ENCODE data around the gene PADI1. TPM values are rescaled to one million over a fixed set of nuclear protein-coding genes. Genes with fewer than 3 reads are reported as not detected.
A peak's percentile ranks its signal among the peaks of the same experiment; 100 is the strongest.
"Not testable (repeated sequence)": the region's sequence is repeated elsewhere in the genome, so short reads cannot be mapped to it uniquely, and the experiment has no call there.

Gene PADI1
- total RNA-seq, 1 donor = under 0.01 TPM

- H3K4me1 ChIP-seq (ENCODE audit: insufficient read depth, low read length) = peaks cover 21% of the 10 kb centered on the region
- no peaks in the 10 kb centered on the region for H3K79me2 ChIP-seq (ENCODE audit: insufficient read depth, low read length)
- H2AFZ ChIP-seq (ENCODE audit: low read length) = no peak overlapping the region
- H3K36me3 ChIP-seq (ENCODE audit: insufficient read depth, low read length) = no peaks in the 10 kb centered on the region
- H3K27ac ChIP-seq (ENCODE audit: low read depth, low read length) = no peak overlapping the region
- DNase-seq (ENCODE audit: insufficient read length, low spot score, missing footprints) = peak; percentile 95
- TF ChIP-seq, protein P1, sequence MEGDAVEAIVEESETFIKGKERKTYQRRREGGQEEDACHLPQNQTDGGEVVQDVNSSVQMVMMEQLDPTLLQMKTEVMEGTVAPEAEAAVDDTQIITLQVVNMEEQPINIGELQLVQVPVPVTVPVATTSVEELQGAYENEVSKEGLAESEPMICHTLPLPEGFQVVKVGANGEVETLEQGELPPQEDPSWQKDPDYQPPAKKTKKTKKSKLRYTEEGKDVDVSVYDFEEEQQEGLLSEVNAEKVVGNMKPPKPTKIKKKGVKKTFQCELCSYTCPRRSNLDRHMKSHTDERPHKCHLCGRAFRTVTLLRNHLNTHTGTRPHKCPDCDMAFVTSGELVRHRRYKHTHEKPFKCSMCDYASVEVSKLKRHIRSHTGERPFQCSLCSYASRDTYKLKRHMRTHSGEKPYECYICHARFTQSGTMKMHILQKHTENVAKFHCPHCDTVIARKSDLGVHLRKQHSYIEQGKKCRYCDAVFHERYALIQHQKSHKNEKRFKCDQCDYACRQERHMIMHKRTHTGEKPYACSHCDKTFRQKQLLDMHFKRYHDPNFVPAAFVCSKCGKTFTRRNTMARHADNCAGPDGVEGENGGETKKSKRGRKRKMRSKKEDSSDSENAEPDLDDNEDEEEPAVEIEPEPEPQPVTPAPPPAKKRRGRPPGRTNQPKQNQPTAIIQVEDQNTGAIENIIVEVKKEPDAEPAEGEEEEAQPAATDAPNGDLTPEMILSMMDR (IDR thresholded peaks at IDR 0.05; ENCODE audit: extremely low read depth, low read depth, low read length) = peak; percentile 74
- no peaks in the 10 kb centered on the region for H3K9me3 ChIP-seq (ENCODE audit: low read depth, low read length)
- peaks cover 1% of the 10 kb centered on the region for H3K27me3 ChIP-seq (ENCODE audit: insufficient read depth, low read length)
- H3K4me2 ChIP-seq (ENCODE audit: insufficient read depth, low read length) = no peak overlapping the region
- H3K4me3 ChIP-seq (ENCODE audit: insufficient read depth, low read length) = no peak overlapping the region
- H4K20me1 ChIP-seq (ENCODE audit: insufficient read depth, low read length) = no peaks in the 10 kb centered on the region
Observed at GRCh38 chr1:17236779-17237560, 32.0 kb downstream of the PADI1 start.

GRCh38 chr1:17237561-17237903 is 32.6 kb downstream of the PADI1 start:
- DNase-seq (ENCODE audit: insufficient read length, low spot score, missing footprints) = no peak
- H3K9me3 ChIP-seq (ENCODE audit: low read depth, low read length) = no peaks in the 10 kb centered on the region
- peaks cover 16% of the 10 kb centered on the region for H3K4me1 ChIP-seq (ENCODE audit: insufficient read depth, low read length)
- H3K79me2 ChIP-seq (ENCODE audit: insufficient read depth, low read length) = no peaks in the 10 kb centered on the region
- TF ChIP-seq, protein P1 (IDR thresholded peaks at IDR 0.05; ENCODE audit: extremely low read depth, low read depth, low read length) = no peak
- no peak overlapping the region for H3K4me2 ChIP-seq (ENCODE audit: insufficient read depth, low read length)
- no peak overlapping the region for H3K27ac ChIP-seq (ENCODE audit: low read depth, low read length)
- H2AFZ ChIP-seq (ENCODE audit: low read length) = no peak overlapping the region
- no peaks in the 10 kb centered on the region for H4K20me1 ChIP-seq (ENCODE audit: insufficient read depth, low read length)
- H3K36me3 ChIP-seq (ENCODE audit: insufficient read depth, low read length) = no peaks in the 10 kb centered on the region
- no peak overlapping the region for H3K4me3 ChIP-seq (ENCODE audit: insufficient read depth, low read length)
- H3K27me3 ChIP-seq (ENCODE audit: insufficient read depth, low read length) = peaks cover 5% of the 10 kb centered on the region

DNA sequence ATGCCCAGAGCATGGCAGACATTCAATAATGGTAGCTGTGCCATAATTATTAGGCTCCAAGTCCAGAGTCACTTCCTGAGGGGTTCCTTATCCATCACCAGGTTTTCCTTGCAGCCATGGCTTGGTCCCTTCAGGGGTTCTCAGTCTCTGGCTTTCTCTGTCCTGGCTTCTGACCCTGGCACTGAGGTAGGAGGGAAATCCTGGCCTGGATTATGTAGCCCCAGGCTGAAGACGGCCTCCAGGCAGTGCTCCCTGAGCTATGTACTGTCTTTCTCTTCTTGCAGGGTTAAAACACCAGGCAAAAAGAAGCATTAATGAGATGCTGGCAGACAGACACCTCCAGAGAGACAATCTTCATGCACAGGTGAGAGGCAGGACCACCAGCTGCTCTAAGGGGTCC is 34.5 kb downstream of the PADI1 start:
- peaks cover 5% of the 10 kb centered on the region for H3K27me3 ChIP-seq (ENCODE audit: insufficient read depth, low read length)
- no peaks in the 10 kb centered on the region for H4K20me1 ChIP-seq (ENCODE audit: insufficient read depth, low read length)
- no peak overlapping the region for H3K27ac ChIP-seq (ENCODE audit: low read depth, low read length)
- no peaks in the 10 kb centered on the region for H3K9me3 ChIP-seq (ENCODE audit: low read depth, low read length)
- DNase-seq (ENCODE audit: insufficient read length, low spot score, missing footprints) = peak; percentile 97
- H3K4me1 ChIP-seq (ENCODE audit: insufficient read depth, low read length) = no peaks in the 10 kb centered on the region
- TF ChIP-seq, protein P1 (IDR thresholded peaks at IDR 0.05; ENCODE audit: extremely low read depth, low read depth, low read length) = no peak
- no peaks in the 10 kb centered on the region for H3K36me3 ChIP-seq (ENCODE audit: insufficient read depth, low read length)
- no peak overlapping the region for H2AFZ ChIP-seq (ENCODE audit: low read length)
- no peaks in the 10 kb centered on the region for H3K79me2 ChIP-seq (ENCODE audit: insufficient read depth, low read length)
- no peak overlapping the region for H3K4me3 ChIP-seq (ENCODE audit: insufficient read depth, low read length)
- H3K4me2 ChIP-seq (ENCODE audit: insufficient read depth, low read length) = no peak overlapping the region

DNA sequence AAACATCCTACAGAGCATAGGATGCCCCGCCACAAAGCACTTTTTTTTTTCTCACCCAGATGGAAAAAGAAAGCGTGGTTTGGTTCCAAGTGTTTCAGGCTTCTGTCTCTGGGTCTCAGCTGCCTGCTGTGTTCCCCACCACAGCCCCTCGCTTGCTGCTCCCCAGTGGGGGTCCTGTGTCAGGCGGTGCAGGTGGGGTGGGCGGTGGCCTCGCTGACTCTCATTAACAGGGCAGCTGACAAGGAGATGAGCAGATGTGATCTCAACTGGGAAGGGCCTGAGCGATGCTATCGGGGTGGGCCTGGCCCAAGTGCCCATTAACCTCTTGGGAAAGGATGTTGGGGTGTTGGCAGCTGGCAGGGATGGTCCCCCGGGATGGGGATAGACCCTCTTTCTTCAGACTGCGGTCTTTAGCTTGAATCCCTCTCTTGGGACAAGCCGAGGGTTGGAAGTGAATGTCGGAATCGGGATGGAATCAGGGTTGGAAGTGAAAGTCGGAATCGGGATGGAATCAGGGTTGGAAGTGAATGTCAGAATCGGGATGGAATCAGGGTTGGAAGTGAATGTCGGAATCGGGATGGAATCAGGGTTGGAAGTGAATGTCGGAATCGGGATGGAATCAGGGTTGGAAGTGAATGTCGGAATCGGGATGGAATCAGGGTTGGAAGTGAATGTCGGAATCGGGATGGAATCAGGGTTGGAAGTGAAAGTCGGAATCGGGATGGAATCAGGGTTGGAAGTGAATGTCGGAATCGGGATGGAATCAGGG is 36.3 kb downstream of the PADI1 start:
- not testable (repeated sequence) for H3K4me3 ChIP-seq (ENCODE audit: insufficient read depth, low read length); H3K4me1 ChIP-seq (ENCODE audit: insufficient read depth, low read length); H3K9me3 ChIP-seq (ENCODE audit: low read depth, low read length); H2AFZ ChIP-seq (ENCODE audit: low read length); H3K36me3 ChIP-seq (ENCODE audit: insufficient read depth, low read length); H3K27me3 ChIP-seq (ENCODE audit: insufficient read depth, low read length); H3K79me2 ChIP-seq (ENCODE audit: insufficient read depth, low read length); H3K27ac ChIP-seq (ENCODE audit: low read depth, low read length); H4K20me1 ChIP-seq (ENCODE audit: insufficient read depth, low read length); H3K4me2 ChIP-seq (ENCODE audit: insufficient read depth, low read length); DNase-seq (ENCODE audit: insufficient read length, low spot score, missing footprints)

- H3K4me3 ChIP-seq (ENCODE audit: insufficient read depth, low read length); H3K4me2 ChIP-seq (ENCODE audit: insufficient read depth, low read length); H3K27me3 ChIP-seq (ENCODE audit: insufficient read depth, low read length); H4K20me1 ChIP-seq (ENCODE audit: insufficient read depth, low read length); H3K79me2 ChIP-seq (ENCODE audit: insufficient read depth, low read length); H3K36me3 ChIP-seq (ENCODE audit: insufficient read depth, low read length); DNase-seq (ENCODE audit: insufficient read length, low spot score, missing footprints); H3K4me1 ChIP-seq (ENCODE audit: insufficient read depth, low read length); H3K27ac ChIP-seq (ENCODE audit: low read depth, low read length); H2AFZ ChIP-seq (ENCODE audit: low read length); H3K9me3 ChIP-seq (ENCODE audit: low read depth, low read length): not testable (repeated sequence)
Observed at GRCh38 chr1:17241780-17242074, 36.8 kb downstream of the PADI1 start.

Data from osteoblast (primary cell).